GM12878 (cell line): ENCODE results near the gene FAM89B. TPM values are rescaled to one million over a fixed set of nuclear protein-coding genes. Genes with fewer than 3 reads are reported as not detected.
A peak's percentile ranks its signal among the peaks of the same experiment; 100 is the strongest.

Experiments used
- ASH2L ChIP-seq: fragments of 300-600, 200-600 bp; sonication (generic); IDR thresholded peaks from 2 replicates; pipeline ENCODE4 v1.6.1; 2017; ENCODE audit warnings: low read depth, mild to moderate bottlenecking, borderline replicate concordance
- ATF7 ChIP-seq: fragments of 450-650 bp; IDR thresholded peaks from 2 replicates; pipeline ENCODE4 v1.6.1; 2016; ENCODE audit warnings: low read depth, mild to moderate bottlenecking
- BCL3 ChIP-seq: IDR thresholded peaks from 2 replicates; pipeline ENCODE4 v1.6.1; 2011; ENCODE audit warnings: borderline replicate concordance, low read depth, mild to moderate bottlenecking, moderate library complexity, low read length; ENCODE audit not compliant: insufficient read depth, poor library complexity, severe bottlenecking
- DPF2 ChIP-seq: fragments of 450-650 bp; IDR thresholded peaks from 2 replicates; pipeline ENCODE4 v1.6.1; 2017; ENCODE audit warnings: mild to moderate bottlenecking
- E2F8 ChIP-seq: fragments of 450-650 bp; IDR thresholded peaks from 2 replicates; pipeline ENCODE4 v1.6.1; 2018; ENCODE audit warnings: mild to moderate bottlenecking, low read depth, moderate library complexity; ENCODE audit not compliant: partially characterized antibody
- EED ChIP-seq: sonication (generic); IDR thresholded peaks from 2 replicates; pipeline ENCODE4 v1.6.1; 2016; ENCODE audit warnings: antibody characterized with exemption, low read depth
- EGR1 ChIP-seq, 2 experiments: IDR thresholded peaks; 1 replicate in 1 of 2; 2 replicates in 1 of 2; pipeline ENCODE4 v1.6.1; 2011 to 2012; ENCODE audit warnings: low read depth in 2 of 2, low read length in 2 of 2, borderline replicate concordance in 1 of 2, mild to moderate bottlenecking in 1 of 2, moderate library complexity in 1 of 2
- FOXK2 ChIP-seq: fragments of 450-650 bp; IDR thresholded peaks from 2 replicates; pipeline ENCODE4 v1.6.1; 2017; ENCODE audit warnings: mild to moderate bottlenecking, moderate library complexity
- IKZF1 ChIP-seq: fragments of 450-650 bp; conservative IDR thresholded peaks from 2 replicates; pipeline ENCODE4 v1.6.1; 2017; ENCODE audit warnings: antibody characterized with exemption, mild to moderate bottlenecking
- IKZF2 ChIP-seq, 2 experiments: fragments of 450-650 bp; IDR thresholded peaks; 2 replicates each; pipeline ENCODE4 v1.6.1; 2017; ENCODE audit warnings: mild to moderate bottlenecking in 2 of 2, moderate library complexity in 2 of 2
- LARP7 ChIP-seq: fragments of 450-650 bp; IDR thresholded peaks from 2 replicates; pipeline ENCODE4 v1.6.1; 2017; ENCODE audit warnings: mild to moderate bottlenecking
- MAX ChIP-seq: IDR thresholded peaks from 2 replicates; pipeline ENCODE4 v1.6.1; 2012; ENCODE audit warnings: low read depth, low read length, improper control_type of control experiment
- NFIC ChIP-seq: IDR thresholded peaks from 2 replicates; pipeline ENCODE4 v1.6.1; 2012; ENCODE audit warnings: low read depth, mild to moderate bottlenecking, inconsistent platforms, low read length, moderate library complexity
- NR2C1 ChIP-seq: fragments of 450-650 bp; IDR thresholded peaks from 2 replicates; pipeline ENCODE4 v1.6.1; 2017; ENCODE audit warnings: antibody characterized with exemption, mild to moderate bottlenecking, moderate library complexity
- NR2F1 ChIP-seq: fragments of 450-650 bp; conservative IDR thresholded peaks from 2 replicates; pipeline ENCODE4 v1.6.1; 2017; ENCODE audit warnings: mild to moderate bottlenecking
- POLR2A ChIP-seq: IDR thresholded peaks from 2 replicates; pipeline ENCODE4 v1.6.1; 2011; ENCODE audit warnings: low read depth, mild to moderate bottlenecking, low read length
- POLR2AphosphoS5 ChIP-seq: IDR thresholded peaks from 2 replicates; pipeline ENCODE4 v1.6.1; 2011; ENCODE audit warnings: mild to moderate bottlenecking, low read length, inconsistent platforms
- RAD21 ChIP-seq: IDR thresholded peaks from 2 replicates; pipeline ENCODE4 v1.6.1; 2011; ENCODE audit warnings: mild to moderate bottlenecking, low read depth, low read length, moderate library complexity; ENCODE audit not compliant: insufficient read depth
- RAD51 ChIP-seq: fragments of 450-650 bp; IDR thresholded peaks from 2 replicates; pipeline ENCODE4 v1.6.1; 2016; ENCODE audit warnings: moderate library complexity, mild to moderate bottlenecking, inconsistent platforms
- RCOR1 ChIP-seq: conservative IDR thresholded peaks from 2 replicates; pipeline ENCODE4 v1.6.1; 2012; ENCODE audit warnings: low read depth, low read length, improper control_type of control experiment
- RUNX3 ChIP-seq: IDR thresholded peaks from 2 replicates; pipeline ENCODE4 v1.6.1; 2012; ENCODE audit warnings: low read length, inconsistent platforms
- SRF ChIP-seq, 2 experiments: IDR thresholded peaks; 2 replicates each; pipeline ENCODE4 v1.6.1; 2011; ENCODE audit warnings: low read depth in 2 of 2, low read length in 2 of 2, mild to moderate bottlenecking in 1 of 2, moderate library complexity in 1 of 2
- TARDBP ChIP-seq: IDR thresholded peaks from 2 replicates; pipeline ENCODE4 v1.6.1; 2016; ENCODE audit warnings: borderline replicate concordance
- TBL1XR1 ChIP-seq: IDR thresholded peaks from 2 replicates; pipeline ENCODE4 v1.6.1; 2012; ENCODE audit warnings: low read depth, low read length, improper control_type of control experiment
- TCF7 ChIP-seq: IDR thresholded peaks from 2 replicates; pipeline ENCODE4 v1.6.1; 2014; ENCODE audit warnings: antibody characterized with exemption, borderline replicate concordance
- USF2 ChIP-seq: IDR thresholded peaks from 2 replicates; pipeline ENCODE4 v1.6.1; 2011; ENCODE audit warnings: low read depth, low read length, improper control_type of control experiment, borderline replicate concordance
- YBX1 ChIP-seq: fragments of 450-650 bp; IDR thresholded peaks from 2 replicates; pipeline ENCODE4 v1.6.1; 2016; ENCODE audit warnings: antibody characterized with exemption
- ZNF622 ChIP-seq: fragments of 450-650 bp; IDR thresholded peaks from 2 replicates; pipeline ENCODE4 v1.6.1; 2017; ENCODE audit warnings: mild to moderate bottlenecking, inconsistent platforms
- polyA plus RNA-seq, 11 experiments: library from polyadenylated mRNA; depleted of rRNA in 4 of 11; unstranded in 6 of 11; stranded (reverse) in 5 of 11; fragments of >200 nt; fragmentation: Nextera tagmentation in 4 of 11; fragmentation: Illumina TruSeq in 1 of 11; extraction: Ambion mirVana in 4 of 11; extraction: Trizol in 1 of 11; gene quantifications; 1 replicate in 1 of 11; 2 replicates in 10 of 11; pipeline versions ENCODE4 v1.2.1 to v1.2.3, GENCODE V29; 2011 to 2016; ENCODE audit warnings: inconsistent platforms in 2 of 11, missing spikeins in 2 of 11, low read depth in 1 of 11
- total RNA-seq, 4 experiments: library from RNA; depleted of rRNA in 3 of 4; stranded (reverse); fragments of >200 nt in 3 of 4; fragmentation: Illumina TruSeq in 1 of 4; extraction: Trizol in 1 of 4; gene quantifications; 2 replicates each; pipeline versions ENCODE4 v1.2.1 to v1.2.3, GENCODE V29; 2013 to 2021

FAM89B gene
- total and polyA plus RNA-seq, 10 of the 15 experiments (the other 5 are each of a cell fraction or from before 2014, with no cell fraction given) = 0.34 to 36.7 (median 9.8) TPM

- TF ChIP-seq TBL1XR1 (no peak), RUNX3 (peak; percentile 41), NFIC (no peak), FOXK2 (no peak), SRF (IDR thresholded peaks at IDR 0.05; ENCODE audit: low read depth in 2 of 2, low read length in 2 of 2) (no peak), NR2C1 (peak; percentile 69; the same call in 1 of the 2 replicates), USF2 (peak; percentile 1), ASH2L (no peak), EGR1 (IDR thresholded peaks at IDR 0.05; ENCODE audit: borderline replicate concordance in 1 of 2, low read depth in 2 of 2, low read length in 2 of 2) (peak; percentile 61 to 93), YBX1 (no peak), POLR2AphosphoS5 (peak; percentile 68; the same call in 1 of the 2 replicates), RAD51 (no peak), IKZF2 (IDR thresholded peaks at IDR 0.05) (peak; percentile 58 to 68), NR2F1 (peak; percentile 91), ATF7 (0 out of 2 replicates have a peak, but pooled peaks have one; percentile 6), DPF2 (peak; percentile 77), RAD21 (peak; percentile 74), ZNF622 (no peak), MAX (peak; percentile 33), RCOR1 (0 out of 2 replicates have a peak, but pooled peaks have one; percentile 8), BCL3 (peak; percentile 14), LARP7 (peak; percentile 53), EED (peak; percentile 59; the same call in 1 of the 2 replicates), IKZF1 (peak; percentile 91), POLR2A (peak; percentile 81), TCF7 (no peak), E2F8 (no peak), TARDBP (no peak)
Observed at GRCh38 chr11:65540290-65541092, 31.8 kb upstream of the FAM89B start (continued).
